OCI-M2 (cell line): ENCODE data around the gene CCDC50.

Experiments used
- DNase-seq: peaks from one replicate; lab custom pipeline; 2025; ENCODE audit not compliant: unreplicated experiment; lab: John Stamatoyannopoulos, UW

CCDC50 gene

GRCh38 chr3:191328962-191329653 is at the start of gene CCDC50:
TSS of gene CCDC50 (plus strand) at chr3:191329394. CDS start at chr3:191329675, 281 bp downstream.
- DNase-seq: no peak

GRCh38 chr3:191280111-191280510 is 49.1 kb upstream of the CCDC50 start:
- no peak for DNase-seq

GRCh38 chr3:191280882-191281281 is 48.3 kb upstream of the CCDC50 start:
- no peak for DNase-seq

GRCh38 chr3:191282251-191283185 is 46.7 kb upstream of the CCDC50 start:
- no peak for DNase-seq

- DNase-seq: no peak
Observed at GRCh38 chr3:191283400-191283799, 45.8 kb upstream of the CCDC50 start.

- DNase-seq: no peak
Observed at GRCh38 chr3:191290311-191291025, 38.7 kb upstream of the CCDC50 start.

- no peak for DNase-seq
Observed at GRCh38 chr3:191292243-191293015, 36.8 kb upstream of the CCDC50 start.

- no peak for DNase-seq
Observed at GRCh38 chr3:191294291-191294690, 34.9 kb upstream of the CCDC50 start.

- DNase-seq: no peak
Observed at GRCh38 chr3:191296041-191296541, 33.1 kb upstream of the CCDC50 start.

GRCh38 chr3:191298846-191299245 is 30.3 kb upstream of the CCDC50 start:
- DNase-seq: no peak

- DNase-seq: no peak
Observed at GRCh38 chr3:191300422-191300821, 28.8 kb upstream of the CCDC50 start.

- DNase-seq: no peak
Observed at GRCh38 chr3:191301017-191301416, 28.2 kb upstream of the CCDC50 start.

GRCh38 chr3:191301782-191302411 is 27.3 kb upstream of the CCDC50 start:
- no peak for DNase-seq

GRCh38 chr3:191302451-191302850 is 26.7 kb upstream of the CCDC50 start:
- no peak for DNase-seq

GRCh38 chr3:191303596-191303995 is 25.6 kb upstream of the CCDC50 start:
- DNase-seq: no peak

GRCh38 chr3:191306428-191306827 is 22.8 kb upstream of the CCDC50 start:
- no peak for DNase-seq

GRCh38 chr3:191307341-191307740 is 21.9 kb upstream of the CCDC50 start:
- no peak for DNase-seq

- no peak for DNase-seq
Observed at GRCh38 chr3:191313296-191313695, 15.9 kb upstream of the CCDC50 start.

GRCh38 chr3:191314109-191314728 is 15.0 kb upstream of the CCDC50 start:
- DNase-seq: no peak
